COLO668 (cell line): Measurements from ENCODE around the gene ASPN.
"Not testable (repeated sequence)": the region's sequence is repeated elsewhere in the genome, so short reads cannot be mapped to it uniquely, and the experiment has no call there.

ENCODE experiments used
- DNase-seq: peaks from one replicate; lab custom pipeline; 2025; ENCODE audit not compliant: unreplicated experiment; lab: John Stamatoyannopoulos, UW

Gene ASPN

DNA sequence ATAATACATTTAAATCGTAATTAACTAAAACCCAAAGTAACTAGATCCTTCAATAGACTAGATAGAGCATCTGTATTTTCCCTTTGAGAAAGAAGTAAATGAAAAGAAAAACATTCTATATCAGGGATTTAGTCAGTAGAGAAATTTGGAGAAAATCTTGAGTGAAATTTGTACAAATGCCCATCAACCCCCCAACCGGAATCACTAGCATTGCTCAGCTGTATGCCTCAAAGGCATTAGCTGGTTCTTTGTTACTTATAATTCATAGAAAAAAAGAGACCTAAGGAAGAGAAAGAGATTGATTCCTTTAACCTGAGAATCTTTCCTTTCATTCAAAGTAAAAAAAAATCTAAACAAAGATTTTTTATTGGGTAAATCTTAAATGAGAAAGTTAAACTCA, 58.7 kb downstream of the ASPN start:
- no peak for DNase-seq

DNA sequence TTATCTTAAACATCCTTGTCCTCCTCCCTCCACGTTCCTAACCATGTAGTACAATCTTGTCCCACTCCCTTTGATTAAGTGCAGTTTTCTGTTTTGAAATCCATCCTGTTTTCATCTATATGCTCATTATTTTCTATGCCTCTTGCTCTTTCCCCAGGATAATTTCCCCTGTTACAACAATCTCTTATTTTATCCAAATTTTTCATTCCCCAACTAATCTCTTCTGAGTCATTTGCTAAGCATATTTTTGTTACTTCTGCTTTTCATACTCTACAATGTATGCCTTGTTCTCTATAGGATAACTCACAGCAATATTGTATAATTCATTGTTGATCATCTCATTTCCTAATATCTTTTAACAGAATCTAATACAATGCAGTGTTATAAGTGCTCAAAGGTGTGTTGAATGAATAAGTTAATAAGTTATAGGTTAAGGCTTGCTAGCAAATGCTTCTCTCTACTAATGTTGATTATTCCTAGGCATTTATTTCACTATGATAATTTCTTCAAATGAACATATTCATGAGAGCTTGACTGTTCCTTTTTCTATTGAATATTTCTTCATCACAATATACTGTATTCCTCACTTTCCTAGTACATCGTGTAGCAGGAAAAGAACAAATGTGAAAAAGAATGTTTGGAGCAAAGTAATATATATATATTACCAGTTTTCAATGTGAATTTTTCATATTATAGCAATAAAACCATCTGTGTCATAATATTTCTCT, 59.5 kb downstream of the ASPN start:
- DNase-seq = no peak

DNA sequence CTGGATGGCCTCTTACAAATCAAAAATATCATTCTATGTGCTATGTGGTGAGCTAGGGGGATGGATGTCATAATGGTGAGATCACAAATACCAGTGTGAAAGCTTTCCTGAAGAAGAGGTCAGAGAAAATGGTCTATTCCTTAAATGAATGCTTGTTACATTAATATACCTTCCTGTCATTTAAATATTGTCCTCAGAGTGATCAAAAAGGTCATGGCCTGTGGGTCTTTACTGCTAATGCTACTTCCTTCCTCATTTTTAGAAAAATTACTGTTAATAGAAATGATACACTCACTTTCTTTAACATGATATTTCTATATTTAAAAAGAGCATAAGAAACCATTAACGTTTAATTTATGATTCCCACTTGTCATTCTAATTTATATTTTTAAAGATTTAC, 67.7 kb downstream of the ASPN start:
- DNase-seq = no peak

DNA sequence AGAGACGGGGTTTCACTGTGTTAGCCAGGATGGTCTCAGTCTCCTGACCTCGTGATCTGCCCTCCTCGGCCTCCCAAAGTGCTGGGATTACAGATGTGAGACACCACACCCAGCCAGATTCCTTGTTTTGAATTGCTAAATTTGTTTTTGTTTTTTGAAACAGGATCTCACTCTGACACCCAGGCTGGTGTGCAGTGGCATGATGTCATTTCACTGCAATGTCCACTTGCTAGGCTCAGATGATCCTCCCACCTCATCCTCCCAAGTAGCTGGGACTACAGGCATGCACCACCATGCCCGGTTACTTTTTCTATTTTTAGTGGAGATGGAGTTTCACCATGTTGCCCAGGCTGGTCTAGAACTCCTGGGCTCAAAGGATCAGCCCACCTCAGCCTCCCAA, 71.1 kb downstream of the ASPN start:
- not testable (repeated sequence) for DNase-seq

DNA sequence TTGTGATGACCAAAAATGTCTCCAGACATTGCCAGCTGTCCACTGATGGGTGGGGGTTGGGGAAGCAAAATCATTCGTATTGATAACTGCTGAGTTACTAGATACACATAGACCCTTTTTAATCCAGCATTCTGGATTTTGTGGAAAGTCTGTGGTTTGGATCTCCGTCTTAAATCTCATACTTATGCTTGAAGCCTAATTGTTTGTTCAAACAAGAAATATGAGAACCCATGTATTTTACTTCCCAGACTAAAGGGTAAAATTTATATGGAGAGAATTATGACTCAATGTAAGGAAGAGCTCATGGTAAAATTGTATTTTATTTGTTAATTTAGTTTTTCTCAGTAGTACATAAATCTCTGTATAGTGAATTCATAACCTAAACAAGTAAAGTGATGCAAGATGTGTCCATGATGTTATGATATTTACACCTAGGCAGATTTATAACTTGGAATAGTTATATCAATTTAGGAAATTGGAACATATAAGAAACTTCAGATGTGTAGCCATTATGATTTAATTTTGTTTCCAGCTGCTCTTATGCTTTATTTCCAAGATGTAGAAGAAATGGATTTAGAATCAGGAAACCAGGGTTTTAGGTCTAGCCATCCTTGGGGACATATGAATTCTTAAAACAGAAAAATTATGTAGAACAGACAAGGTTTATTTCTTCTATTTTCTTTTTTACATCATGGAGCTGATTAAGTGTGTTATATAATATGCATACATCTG, 73.4 kb downstream of the ASPN start:
- DNase-seq = no peak

DNA sequence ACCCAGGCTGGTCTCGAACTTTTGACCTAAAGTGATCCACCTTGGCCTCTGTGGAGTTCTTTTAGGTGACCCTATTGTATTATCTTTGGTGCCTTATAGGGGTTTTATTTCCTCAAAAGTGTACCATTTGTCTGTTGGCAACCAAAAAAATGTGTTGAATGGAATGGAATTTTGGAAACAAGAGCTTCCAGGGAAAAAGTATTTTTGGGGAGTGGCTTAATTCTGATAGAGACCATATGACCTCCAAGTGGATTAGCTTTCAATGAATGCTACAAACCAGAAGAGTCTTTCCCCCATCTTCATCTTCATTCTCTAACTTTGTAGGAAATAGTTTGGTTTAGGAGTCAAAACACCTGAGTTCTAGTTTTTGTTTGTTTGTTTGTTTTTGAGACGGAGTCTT, 74.5 kb downstream of the ASPN start:
- DNase-seq = no peak

DNA sequence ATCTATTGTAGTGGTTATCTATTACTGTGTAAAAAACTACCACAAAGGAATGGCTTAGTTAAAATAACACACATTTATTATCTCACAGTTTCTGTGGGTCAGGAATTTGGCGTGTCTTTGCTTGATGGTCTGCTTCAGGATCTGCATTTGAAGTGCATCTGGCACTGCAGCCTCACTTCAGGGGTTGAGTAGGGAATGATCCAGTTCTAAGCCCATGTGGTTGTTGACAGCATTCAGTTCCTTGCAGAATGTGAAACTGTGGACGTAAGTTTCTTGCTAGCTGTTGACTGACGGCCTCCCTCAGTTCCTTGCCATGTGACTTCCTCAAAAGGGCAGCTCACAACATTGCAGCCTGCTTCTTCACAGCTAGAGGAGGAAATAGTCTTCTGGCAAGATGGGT, 75.8 kb downstream of the ASPN start:
- DNase-seq = no peak
